T47D (cell line): ENCODE results near the gene ABCA7.
"Not testable (repeated sequence)": the region's sequence is repeated elsewhere in the genome, so short reads cannot be mapped to it uniquely, and the experiment has no call there.

Experiments used
- DNase-seq, 2 experiments: peaks; one replicate each; pipeline versions ENCODE4 v3.0.0 to v3.0.0-alpha.2; 2011 to 2012; ENCODE audit warnings: low read depth in 1 of 2, low spot score in 1 of 2
- JUND ChIP-seq: IDR thresholded peaks from 2 replicates; pipeline ENCODE4 v1.6.1; 2012; ENCODE audit warnings: low read depth
- in situ Hi-C: cut with HindIII; loops from 2 replicates; pipeline ENCODE4 v1.10.0; 2016; ENCODE audit warnings: low sequenced_read_pairs, low pct_unique_long_range_greater_than_20kb

Gene ABCA7

GRCh38 chr19:1015782-1016646 lies 23.9 kb upstream of the ABCA7 start:
- DNase-seq: no peak
- TF ChIP-seq JUND: no peak
- in situ Hi-C loops: no loop called here

- TF ChIP-seq JUND: no peak
- no peak for DNase-seq
- in situ Hi-C loops: no loop called here
Observed at GRCh38 chr19:1016647-1017114, 23.2 kb upstream of the ABCA7 start.

GRCh38 chr19:1017115-1017905 lies 22.6 kb upstream of the ABCA7 start:
- TF ChIP-seq JUND: no peak
- in situ Hi-C loops: no loop called here
- peak in 1 of 2 experiments; percentile 50 for DNase-seq

GRCh38 chr19:1017906-1018305 lies 22.0 kb upstream of the ABCA7 start:
- TF ChIP-seq JUND: no peak
- in situ Hi-C loops: no loop called here
- no peak for DNase-seq

- in situ Hi-C loops: no loop called here
- TF ChIP-seq JUND: no peak
- DNase-seq: no peak
Observed at GRCh38 chr19:1018393-1018792, 21.5 kb upstream of the ABCA7 start.

GRCh38 chr19:1018932-1019615 lies 20.8 kb upstream of the ABCA7 start:
- TF ChIP-seq JUND: no peak
- in situ Hi-C loops: no loop called here
- DNase-seq: no peak

- no peak for DNase-seq
- TF ChIP-seq JUND: no peak
- in situ Hi-C loops: no loop called here
Observed at GRCh38 chr19:1019616-1019961, 20.3 kb upstream of the ABCA7 start.

GRCh38 chr19:1019980-1020867 lies 19.7 kb upstream of the ABCA7 start:
- no peak for TF ChIP-seq JUND
- no peak for DNase-seq
- in situ Hi-C loops: no loop called here

- peak; percentile 85 to 96 for DNase-seq
- in situ Hi-C loops: no loop called here
- TF ChIP-seq JUND: no peak
Observed at GRCh38 chr19:1020868-1021425, 19.0 kb upstream of the ABCA7 start, which contains the start of gene TMEM259. TMEM259 (minus strand) TSS chr19:1021123; CDS start chr19:1020996, 127 bp downstream.

- in situ Hi-C loops, DNase-seq: not testable (repeated sequence)
Observed at GRCh38 chr19:1023883-1024188, 16.1 kb upstream of the ABCA7 start.

- DNase-seq, in situ Hi-C loops: not testable (repeated sequence)
Observed at GRCh38 chr19:1025080-1025479, 14.8 kb upstream of the ABCA7 start.
